Head of caudate nucleus (tissue), 42 donors: ENCODE measurements around the gene SCO2.
"Not testable (repeated sequence)": the region's sequence is repeated elsewhere in the genome, so short reads cannot be mapped to it uniquely, and the experiment has no call there.

Experiments
- DNase-seq, 42 donors: peaks; one replicate each; pipeline versions ENCODE4 v3.0.0 to v3.0.0-alpha.2; 2020 to 2021; ENCODE audit warnings: mixed read lengths in 7 of 42
- intact Hi-C: fragments of 100-400 bp; cut with DNase I; formaldehyde crosslinking; loops from one replicate; pipeline ENCODE4 v1.15.0; 2022

The SCO2 gene

GRCh38 chr22:50524676-50525103 lies 708 bp downstream of the SCO2 start:
- intact Hi-C loops, result loop anchor here (2.0 to 5.0 kb wide), 2 partner anchors 16 to 58 kb away; partner anchors contain the start of genes CHKB and NCAPH2
- peak in 10 of 42 donors; percentile 37 to 66 (median 50) for DNase-seq

GRCh38 chr22:50523806-50524675 lies 1.4 kb downstream of the SCO2 start:
- intact Hi-C loops, result loop anchor here (2.0 kb wide), 1 partner anchor 15 kb away; the partner anchor contains the start of gene NCAPH2

GRCh38 chr22:50523458-50523805 lies 2.0 kb downstream of the SCO2 start:
- no peak for DNase-seq
- intact Hi-C loops, result no loop called here

More at GRCh38 chr22:50523806-50524675, 1.4 kb downstream of the SCO2 start:
- no peak for DNase-seq

GRCh38 chr22:50522806-50523438 lies 2.5 kb downstream of the SCO2 start:
- intact Hi-C loops, result no loop called here
- no peak for DNase-seq

- no peak for DNase-seq
- intact Hi-C loops, result no loop called here
Observed at GRCh38 chr22:50522208-50522805, 3.1 kb downstream of the SCO2 start.

GRCh38 chr22:50521710-50522109 lies 3.7 kb downstream of the SCO2 start:
- intact Hi-C loops, result no loop called here
- no peak for DNase-seq

- intact Hi-C loops, result no loop called here
- no peak for DNase-seq
Observed at GRCh38 chr22:50520826-50521453, 4.5 kb downstream of the SCO2 start.

GRCh38 chr22:50520184-50520583 lies 5.2 kb downstream of the SCO2 start:
- intact Hi-C loops, DNase-seq: not testable (repeated sequence)

GRCh38 chr22:50519151-50519550 lies 6.2 kb downstream of the SCO2 start:
- intact Hi-C loops, result no loop called here
- DNase-seq, result no peak

GRCh38 chr22:50518606-50519005 lies 6.8 kb downstream of the SCO2 start:
- no peak for DNase-seq
- intact Hi-C loops, result no loop called here

GRCh38 chr22:50517495-50518260 lies 7.7 kb downstream of the SCO2 start:
- intact Hi-C loops, result no loop called here
- DNase-seq, result no peak

GRCh38 chr22:50516891-50517290 lies 8.5 kb downstream of the SCO2 start:
- DNase-seq, result no peak
- intact Hi-C loops, result no loop called here

GRCh38 chr22:50516068-50516467 lies 9.3 kb downstream of the SCO2 start:
- intact Hi-C loops, result no loop called here
- no peak for DNase-seq

GRCh38 chr22:50513175-50513574 lies 12.2 kb downstream of the SCO2 start:
- no peak for DNase-seq
- intact Hi-C loops, result no loop called here

GRCh38 chr22:50508897-50509296 lies 16.5 kb downstream of the SCO2 start:
- DNase-seq, result no peak
- intact Hi-C loops, result loop anchor here (2.0 to 10.0 kb wide), 2 partner anchors 16 to 264 kb away; partner anchors contain the start of genes SCO2 and TUBGCP6

GRCh38 chr22:50507991-50508884 lies 17.2 kb downstream of the SCO2 start, which contains the start of gene NCAPH2:
NCAPH2 (plus strand) TSS chr22:50508224; CDS start chr22:50508338, 114 bp downstream.
- intact Hi-C loops, result loop anchor here (2.0 to 10.0 kb wide), 3 partner anchors 17 to 263 kb away; partner anchors contain the start of genes SBF1, SCO2 and TUBGCP6
- peak in 38 of 42 donors; percentile 92 to 99 (median 97) for DNase-seq

GRCh38 chr22:50507421-50507990 lies 17.9 kb downstream of the SCO2 start, which contains the start of gene LMF2:
LMF2 (minus strand) TSS chr22:50507702; CDS start chr22:50507675, 27 bp downstream.
- DNase-seq, result peak; percentile 74 to 97 (median 92)
- intact Hi-C loops, result loop anchor here (2.0 to 10.0 kb wide), 2 partner anchors 33 to 263 kb away; partner anchors contain the start of genes SBF1 and TUBGCP6
